WI38 (cell line): ENCODE results near the gene ANKLE2.
"Not testable (repeated sequence)": the region's sequence is repeated elsewhere in the genome, so short reads cannot be mapped to it uniquely, and the experiment has no call there.

Experiments used
- H3K4me3 ChIP-seq: 2 replicates; pipeline ENCODE4 v1.5.1; 2011; ENCODE audit warnings: low read depth, mild to moderate bottlenecking, control low read depth, low read length
- CTCF ChIP-seq: IDR thresholded peaks from 2 replicates; pipeline ENCODE4 v1.5.1; 2012; ENCODE audit warnings: low read depth, mild to moderate bottlenecking, control low read depth, low read length

The ANKLE2 gene

GRCh38 chr12:132700212-132700822 lies 61.3 kb downstream of the ANKLE2 start:
- TF ChIP-seq CTCF, result no peak
- no peak overlapping the region for H3K4me3 ChIP-seq

DNA sequence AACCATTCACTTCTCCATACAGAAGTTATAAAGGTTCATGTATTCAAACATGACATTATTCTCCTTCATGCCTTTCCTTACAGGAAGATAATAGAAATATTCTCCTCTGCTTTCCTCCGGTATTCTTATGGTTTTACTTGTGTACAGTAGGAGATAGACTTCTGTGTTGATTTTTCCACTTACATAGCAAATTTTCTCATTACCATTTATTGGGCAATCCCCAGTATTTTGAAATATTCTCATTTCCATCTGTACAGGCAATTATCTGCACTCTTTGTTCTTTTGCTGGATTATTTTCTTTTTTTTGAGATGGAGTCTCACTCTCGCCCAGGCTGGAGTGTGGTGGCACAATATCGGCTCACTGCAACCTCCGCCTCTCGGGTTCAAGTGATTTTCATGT lies 63.3 kb downstream of the ANKLE2 start:
- TF ChIP-seq CTCF, result no peak
- H3K4me3 ChIP-seq, result no peak overlapping the region

- no peak overlapping the region for H3K4me3 ChIP-seq
- TF ChIP-seq CTCF, result no peak
Observed at GRCh38 chr12:132695431-132695830, 66.2 kb downstream of the ANKLE2 start.

- H3K4me3 ChIP-seq, result not testable (repeated sequence)
Observed at GRCh38 chr12:132694888-132695287, 66.7 kb downstream of the ANKLE2 start.

- not testable (repeated sequence) for H3K4me3 ChIP-seq
Observed at GRCh38 chr12:132692030-132692429, 69.6 kb downstream of the ANKLE2 start.

DNA sequence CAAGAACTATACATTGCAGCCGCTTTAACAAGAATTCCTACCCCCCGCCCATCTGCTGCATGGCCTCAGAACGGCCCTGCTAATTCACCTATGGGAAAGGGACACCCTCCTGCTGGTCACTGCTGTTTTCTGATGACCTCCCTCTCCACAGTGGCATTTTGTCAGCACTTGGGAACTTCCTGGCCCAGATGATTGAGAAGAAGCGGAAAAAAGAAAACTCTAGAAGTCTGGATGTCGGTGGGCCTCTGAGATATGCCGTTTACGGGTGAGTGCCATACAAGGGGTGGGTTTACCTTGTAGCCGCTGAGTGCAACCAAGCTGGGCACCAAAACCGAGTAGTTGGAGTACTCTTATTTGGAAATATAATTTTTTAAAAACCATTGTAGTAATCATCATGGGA lies 71.5 kb downstream of the ANKLE2 start:
- H3K4me3 ChIP-seq, result no peak overlapping the region
- no peak for TF ChIP-seq CTCF

DNA sequence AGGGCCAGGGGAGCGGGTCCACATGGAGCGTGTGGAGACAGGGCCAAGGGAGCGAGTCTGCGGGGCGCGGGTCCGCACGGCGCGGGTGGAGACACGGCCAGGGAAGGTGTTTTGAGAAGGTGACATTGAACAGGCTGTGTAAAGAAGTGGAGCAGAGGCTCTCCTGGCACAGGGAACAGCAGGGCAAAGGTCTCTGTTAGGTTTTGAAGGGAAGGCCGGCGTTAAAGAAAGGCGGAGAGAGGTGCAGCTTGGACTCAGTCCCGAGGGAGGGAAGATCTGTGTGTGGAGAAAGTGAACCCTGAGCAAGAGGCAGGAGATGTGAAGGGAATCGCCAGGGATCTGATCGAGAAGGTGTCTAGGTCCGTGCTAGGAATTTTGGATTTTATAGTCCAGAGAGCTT lies 72.4 kb downstream of the ANKLE2 start:
- H3K4me3 ChIP-seq, result no peak overlapping the region

More for the DNA sequence above, 72.4 kb downstream of the ANKLE2 start:
- no peak for TF ChIP-seq CTCF
